GM12878 (cell line): ENCODE data around the gene ERC2.

ENCODE experiments used
- BCL11A ChIP-seq: IDR thresholded peaks from 2 replicates; pipeline ENCODE4 v1.6.1; 2011; ENCODE audit warnings: low read depth, low read length
- CHD2 ChIP-seq: IDR thresholded peaks from 2 replicates; pipeline ENCODE4 v1.6.1; 2011; ENCODE audit warnings: low read depth, low read length, improper control_type of control experiment, borderline replicate concordance
- CTCF ChIP-seq, 3 experiments: IDR thresholded peaks in 2 of 3; conservative IDR thresholded peaks in 1 of 3; 2 replicates each; pipeline ENCODE4 v1.5.1; 2011; ENCODE audit warnings: low read depth in 3 of 3, low read length in 3 of 3, mild to moderate bottlenecking in 3 of 3, control low read depth in 2 of 3, moderate library complexity in 2 of 3, inconsistent platforms in 1 of 3, mixed read lengths in 1 of 3; ENCODE audit not compliant: control insufficient read depth in 2 of 3, insufficient read depth in 1 of 3; ENCODE audit errors: extremely low read depth in 1 of 3
- E2F8 ChIP-seq: fragments of 450-650 bp; IDR thresholded peaks from 2 replicates; pipeline ENCODE4 v1.6.1; 2018; ENCODE audit warnings: mild to moderate bottlenecking, low read depth, moderate library complexity; ENCODE audit not compliant: partially characterized antibody
- EZH2 ChIP-seq: IDR thresholded peaks from 2 replicates; pipeline ENCODE4 v1.6.1; 2012; ENCODE audit warnings: low read depth, mild to moderate bottlenecking, control low read depth, inconsistent platforms, low read length, borderline replicate concordance; ENCODE audit not compliant: control insufficient read depth
- JUNB ChIP-seq: IDR thresholded peaks from 2 replicates; pipeline ENCODE4 v1.6.1; 2016; ENCODE audit warnings: antibody characterized with exemption, mild to moderate bottlenecking
- NR2C2 ChIP-seq: IDR thresholded peaks from 2 replicates; pipeline ENCODE4 v1.6.1; 2011; ENCODE audit warnings: borderline replicate concordance, low read depth; ENCODE audit not compliant: control insufficient read depth, insufficient read length
- NRF1 ChIP-seq: conservative IDR thresholded peaks from 2 replicates; pipeline ENCODE4 v1.6.1; 2011; ENCODE audit warnings: mild to moderate bottlenecking, low read depth, low read length, improper control_type of control experiment
- PBX3 ChIP-seq: IDR thresholded peaks from 2 replicates; pipeline ENCODE4 v1.6.1; 2011; ENCODE audit warnings: mild to moderate bottlenecking, low read depth, low read length, moderate library complexity; ENCODE audit not compliant: insufficient replicate concordance
- REST ChIP-seq: IDR thresholded peaks from 2 replicates; pipeline ENCODE4 v1.6.1; 2012; ENCODE audit warnings: mild to moderate bottlenecking, low read depth, low read length
- SIN3A ChIP-seq: IDR thresholded peaks from 2 replicates; pipeline ENCODE4 v1.6.1; 2012; ENCODE audit warnings: low read depth, low read length, improper control_type of control experiment
- SMC3 ChIP-seq: IDR thresholded peaks from 2 replicates; pipeline ENCODE4 v1.6.1; 2011; ENCODE audit warnings: low read length, improper control_type of control experiment, borderline replicate concordance
- TF ChIP-seq, protein P1 (sequence below): fragments of 450-650 bp; IDR thresholded peaks from 2 replicates; pipeline ENCODE4 v1.6.1; 2018; ENCODE audit warnings: borderline replicate concordance, mild to moderate bottlenecking; ENCODE audit not compliant: partially characterized antibody

DNA sequence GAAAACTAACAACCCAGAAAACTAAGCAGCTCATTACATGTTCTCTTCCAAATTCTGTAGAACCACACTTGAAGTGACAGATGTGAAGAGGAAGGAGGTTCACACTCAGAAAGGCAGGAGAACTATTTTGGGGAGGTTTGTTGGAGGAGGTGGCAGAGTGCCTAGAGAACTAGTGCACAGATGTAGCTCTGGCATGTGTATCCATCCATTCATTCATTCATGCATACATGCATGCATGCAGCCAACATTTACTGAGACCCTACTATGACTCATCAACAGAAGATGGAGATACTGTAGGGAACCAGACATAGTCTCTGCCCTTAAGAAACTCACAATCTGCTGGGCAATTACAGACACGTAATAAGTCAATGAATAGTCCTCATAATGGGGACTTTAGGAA, 116.7 kb downstream of the ERC2 start:
- TF ChIP-seq EZH2, result no peak
- TF ChIP-seq CHD2, result no peak
- TF ChIP-seq JUNB, result no peak
- TF ChIP-seq NRF1, result no peak
- no peak for TF ChIP-seq SIN3A
- no peak for TF ChIP-seq SMC3
- no peak for TF ChIP-seq E2F8
- no peak for TF ChIP-seq CTCF (IDR thresholded peaks at IDR 0.05 in 2 of 3, conservative IDR thresholded peaks at IDR 0.05 in 1 of 3; ENCODE audit: control insufficient read depth in 2 of 3, extremely low read depth in 1 of 3, insufficient read depth in 1 of 3, low read depth in 3 of 3, low read length in 3 of 3)
- TF ChIP-seq, protein P1, sequence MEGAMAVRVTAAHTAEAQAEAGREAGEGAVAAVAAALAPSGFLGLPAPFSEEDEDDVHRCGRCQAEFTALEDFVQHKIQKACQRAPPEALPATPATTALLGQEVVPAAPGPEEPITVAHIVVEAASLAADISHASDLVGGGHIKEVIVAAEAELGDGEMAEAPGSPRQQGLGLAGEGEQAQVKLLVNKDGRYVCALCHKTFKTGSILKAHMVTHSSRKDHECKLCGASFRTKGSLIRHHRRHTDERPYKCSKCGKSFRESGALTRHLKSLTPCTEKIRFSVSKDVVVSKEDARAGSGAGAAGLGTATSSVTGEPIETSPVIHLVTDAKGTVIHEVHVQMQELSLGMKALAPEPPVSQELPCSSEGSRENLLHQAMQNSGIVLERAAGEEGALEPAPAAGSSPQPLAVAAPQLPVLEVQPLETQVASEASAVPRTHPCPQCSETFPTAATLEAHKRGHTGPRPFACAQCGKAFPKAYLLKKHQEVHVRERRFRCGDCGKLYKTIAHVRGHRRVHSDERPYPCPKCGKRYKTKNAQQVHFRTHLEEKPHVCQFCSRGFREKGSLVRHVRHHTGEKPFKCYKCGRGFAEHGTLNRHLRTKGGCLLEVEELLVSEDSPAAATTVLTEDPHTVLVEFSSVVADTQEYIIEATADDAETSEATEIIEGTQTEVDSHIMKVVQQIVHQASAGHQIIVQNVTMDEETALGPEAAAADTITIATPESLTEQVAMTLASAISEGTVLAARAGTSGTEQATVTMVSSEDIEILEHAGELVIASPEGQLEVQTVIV, result no peak
- no peak for TF ChIP-seq PBX3
- no peak for TF ChIP-seq BCL11A
- TF ChIP-seq NR2C2, result no peak
- TF ChIP-seq REST, result no peak
